CD4-positive, alpha-beta T cell treated with Interferon gamma for 1 hour (primary cell): ENCODE results near the gene BDKRB1.
A peak's percentile ranks its signal among the peaks of the same experiment; 100 is the strongest.

Experiments
- DNase-seq: peaks from one replicate; pipeline ENCODE4 v3.0.0-alpha.2; 2020

Gene BDKRB1

DNA sequence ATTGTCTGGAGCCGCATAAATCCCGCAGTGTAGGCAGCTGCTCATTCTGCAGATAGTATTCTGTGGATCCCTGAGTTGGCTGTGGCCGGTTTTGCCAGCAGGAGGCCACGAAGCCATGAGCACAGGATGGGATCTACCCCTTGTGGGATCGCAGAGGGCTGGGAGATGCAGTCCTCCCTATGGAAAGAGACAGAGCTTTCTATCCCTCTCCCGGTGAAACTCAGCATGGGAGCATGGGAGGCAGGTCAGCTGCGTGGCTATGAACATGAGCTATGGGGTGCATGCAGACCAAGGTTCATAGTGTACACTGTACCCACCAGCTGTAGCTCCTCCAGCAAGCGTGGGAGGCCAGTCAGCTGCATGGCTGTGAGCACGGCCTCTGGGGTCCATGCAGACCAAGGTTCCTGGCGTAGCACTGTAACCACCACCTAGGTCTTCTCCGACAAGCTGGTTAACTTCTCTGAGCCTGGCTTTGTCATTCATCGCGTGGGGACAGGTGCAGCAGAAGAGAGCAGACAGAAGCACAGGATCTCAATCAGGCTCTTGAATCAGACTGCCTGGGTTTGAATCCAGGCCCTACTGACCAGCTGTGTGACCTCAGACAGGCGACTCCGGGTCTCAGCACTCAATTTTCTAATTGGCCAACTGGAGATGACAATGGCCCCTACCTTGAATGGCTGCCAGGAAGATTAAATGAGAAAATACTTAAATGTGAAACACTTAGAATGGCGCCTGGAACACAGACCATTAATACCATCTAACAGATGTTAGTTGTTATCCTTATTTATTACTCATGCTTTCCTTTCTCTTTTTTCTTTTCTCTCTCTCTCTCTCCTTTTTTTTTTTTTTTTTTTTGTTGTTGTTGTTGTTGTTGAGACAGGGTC is 6.0 kb downstream of the BDKRB1 start:
- DNase-seq, result no peak

GRCh38 chr14:96263347-96264199 is 7.6 kb downstream of the BDKRB1 start:
- DNase-seq, result no peak

GRCh38 chr14:96264200-96264553 is 8.2 kb downstream of the BDKRB1 start:
- DNase-seq, result no peak

DNA sequence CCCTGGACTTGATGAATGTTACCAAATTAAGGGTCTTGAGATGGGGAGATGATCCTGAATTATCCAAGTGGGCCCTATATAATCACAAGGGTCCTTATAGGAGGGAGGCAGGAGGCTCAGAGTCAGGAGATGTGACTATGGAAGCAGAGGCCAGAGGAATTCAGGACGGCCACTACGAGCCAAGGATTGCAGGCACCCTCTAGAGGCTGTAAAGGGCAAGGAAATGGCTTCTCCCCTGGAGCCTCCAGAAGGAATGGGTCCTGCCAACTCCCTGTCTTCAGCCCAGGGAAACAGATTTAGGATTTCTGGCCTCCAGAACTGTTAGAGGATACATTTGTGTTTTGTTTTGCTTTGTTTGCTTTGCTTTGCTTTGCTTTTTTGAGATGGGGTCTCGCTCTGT is 8.8 kb downstream of the BDKRB1 start:
- no peak for DNase-seq

DNA sequence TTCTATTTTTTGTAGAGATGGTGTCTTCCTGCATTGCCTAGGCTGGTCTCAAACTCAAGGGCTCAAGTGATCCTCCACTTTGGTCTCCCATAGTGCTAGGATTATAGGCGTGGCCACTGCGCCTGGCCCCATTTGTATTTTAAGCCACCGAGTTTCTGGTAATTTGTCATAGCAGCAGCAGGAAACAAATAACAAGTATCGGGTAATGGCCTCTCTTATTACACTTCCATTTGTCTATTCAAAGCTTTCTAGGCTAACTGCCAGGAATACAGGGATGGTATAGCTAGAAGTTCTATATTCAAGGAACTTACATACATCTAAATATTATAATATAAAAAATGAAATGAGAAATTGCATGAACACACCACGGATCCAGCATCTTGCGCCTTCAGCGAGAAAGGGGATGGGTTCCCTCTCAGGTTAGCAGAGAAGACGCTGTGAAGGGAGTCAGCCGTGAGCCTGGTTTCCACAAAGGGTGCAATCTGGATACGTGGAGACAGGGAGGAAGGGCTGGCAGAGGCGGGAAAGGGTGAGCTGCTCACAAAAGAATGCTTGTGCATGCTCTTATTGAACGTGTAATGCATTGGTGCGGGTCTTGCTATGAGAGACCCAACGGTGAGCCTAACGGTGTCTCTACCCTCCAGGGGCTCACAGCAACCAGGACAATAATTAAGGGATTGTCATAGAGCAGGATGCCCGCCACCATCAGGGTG is 9.5 kb downstream of the BDKRB1 start:
- no peak for DNase-seq

- no peak for DNase-seq
Measured at GRCh38 chr14:96267336-96267735, 11.3 kb downstream of the BDKRB1 start.

DNA sequence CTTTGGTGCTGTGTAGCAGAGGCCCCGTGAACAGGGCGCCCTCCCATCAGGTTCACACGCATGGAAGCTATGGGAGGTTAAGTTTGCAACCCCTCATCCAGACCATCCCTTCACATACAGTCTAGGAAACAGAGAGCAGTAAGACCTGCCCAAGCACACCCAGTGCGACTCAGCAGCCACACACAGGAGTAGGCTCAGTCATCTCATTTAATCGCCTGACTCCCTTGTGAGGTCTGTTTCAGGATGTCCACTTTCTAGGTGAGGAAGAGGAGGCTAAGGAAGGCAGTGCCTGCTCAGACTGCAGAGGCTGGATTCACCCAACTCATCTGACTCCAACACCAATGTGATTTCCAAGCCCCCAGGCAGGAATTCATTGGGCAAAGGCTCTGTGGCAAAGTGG is 11.9 kb downstream of the BDKRB1 start:
- DNase-seq, result no peak

- DNase-seq, result no peak
Measured at GRCh38 chr14:96268431-96269358, 12.7 kb downstream of the BDKRB1 start.

DNA sequence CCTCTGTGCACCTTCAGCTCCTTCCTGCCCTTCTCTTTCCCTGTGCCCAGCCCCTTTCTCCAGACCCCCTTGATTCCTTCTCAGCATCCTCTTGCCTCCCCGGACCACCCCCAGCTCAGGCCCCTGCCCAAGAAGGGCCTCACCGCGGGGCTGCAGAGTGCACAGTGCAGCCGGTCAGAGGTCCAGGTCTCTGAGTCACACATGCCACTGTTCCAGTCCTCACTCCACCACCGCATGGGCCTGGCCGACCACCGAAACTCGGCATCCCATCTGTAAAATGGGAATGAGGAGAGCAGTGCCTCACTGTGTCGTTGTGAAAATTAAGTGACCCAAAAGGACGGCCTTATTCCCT is 13.3 kb downstream of the BDKRB1 start:
- no peak for DNase-seq

DNA sequence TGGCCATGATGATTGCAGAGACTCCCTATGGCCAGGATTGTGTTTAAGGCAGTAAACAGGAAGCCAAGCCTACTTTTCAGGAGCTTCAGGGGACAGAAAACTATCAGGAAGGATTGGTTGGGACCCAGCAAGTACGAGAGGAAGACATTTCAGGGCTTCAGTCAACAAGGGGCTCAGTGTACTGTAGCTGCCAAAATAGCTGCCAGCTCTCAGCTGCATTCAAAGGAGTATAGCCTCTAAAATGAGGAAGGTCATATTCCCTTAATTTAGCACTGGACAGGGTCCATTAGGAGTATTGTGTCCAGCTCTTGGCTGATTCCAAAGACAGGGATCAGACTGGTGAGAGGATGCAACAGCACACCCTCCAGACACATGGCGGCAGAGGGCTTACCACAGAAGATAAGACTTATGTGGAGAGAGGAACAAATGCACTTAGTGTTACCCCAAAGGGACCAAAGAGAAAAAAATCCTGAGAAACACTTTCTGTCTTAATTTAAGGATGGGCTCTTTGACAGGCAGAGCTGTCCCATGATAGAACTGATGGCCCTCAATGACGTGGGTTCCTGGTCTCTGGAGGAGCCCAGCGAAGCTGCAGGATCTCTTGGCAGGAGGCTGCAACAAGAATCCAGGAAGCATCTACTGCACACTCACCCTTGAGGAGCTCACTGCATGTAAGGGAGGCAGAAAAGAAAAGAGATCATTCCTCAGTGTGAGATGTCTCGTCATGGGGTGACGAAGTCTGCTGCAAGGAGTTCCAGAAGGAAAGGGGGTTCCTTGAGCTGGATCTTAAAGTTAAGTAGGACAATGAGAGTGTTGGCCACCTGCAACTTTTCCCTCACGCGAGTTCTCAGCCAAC is 14.8 kb downstream of the BDKRB1 start:
- DNase-seq, result no peak

- DNase-seq, result no peak
Measured at GRCh38 chr14:96271421-96271762, 15.4 kb downstream of the BDKRB1 start.

DNA sequence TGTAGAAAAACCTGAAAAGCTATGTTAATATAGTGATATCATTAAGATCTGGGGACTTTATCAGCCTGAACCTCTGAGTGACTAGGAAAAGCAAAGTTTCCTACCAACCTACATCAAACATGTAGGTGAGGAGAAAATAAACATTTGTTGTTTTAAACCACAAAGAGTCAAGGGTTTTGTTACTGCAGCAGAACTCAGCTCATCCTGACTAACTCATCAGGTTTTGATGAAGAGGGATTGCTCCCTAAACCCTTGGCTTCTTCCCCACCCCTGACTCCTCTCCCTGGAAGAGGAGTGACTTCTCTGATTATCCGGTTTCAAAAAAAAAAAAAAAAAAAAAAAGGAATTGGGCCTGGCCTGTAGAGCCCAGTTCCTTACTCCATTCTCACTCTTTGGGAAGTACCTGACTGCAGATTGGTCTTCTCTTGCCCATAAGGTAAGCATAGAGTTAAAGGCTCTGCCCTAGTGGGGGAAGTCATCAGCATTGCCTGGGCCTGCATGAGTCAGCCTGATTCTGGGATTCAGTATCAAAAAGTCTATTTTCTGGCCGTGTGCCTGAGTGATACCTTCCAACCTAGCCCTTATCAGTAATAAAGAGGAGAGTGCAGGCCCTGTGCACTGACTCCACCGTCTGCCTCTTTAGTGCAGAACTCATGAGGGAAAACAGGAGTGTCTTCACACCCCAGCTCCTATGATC is 16.9 kb downstream of the BDKRB1 start:
- no peak for DNase-seq

DNA sequence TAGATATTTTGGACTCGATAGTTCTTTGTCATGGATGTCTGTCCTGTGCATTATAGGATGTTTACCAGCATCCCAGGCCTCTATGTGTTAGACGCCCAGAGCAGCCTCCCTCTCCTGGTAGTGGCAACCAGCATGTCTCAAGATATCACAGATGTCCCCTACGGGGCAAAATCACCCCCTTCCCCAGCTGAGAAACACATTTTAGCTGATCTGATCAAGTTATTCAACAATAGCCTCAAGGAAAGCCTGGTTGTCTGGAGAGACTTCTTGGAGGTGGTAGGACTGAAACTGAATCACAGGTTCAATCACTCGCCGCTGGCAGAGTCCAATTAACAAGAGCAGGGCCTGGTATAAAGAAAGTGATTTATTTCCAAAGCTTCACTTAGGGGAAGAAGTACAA is 17.6 kb downstream of the BDKRB1 start:
- no peak for DNase-seq

DNA sequence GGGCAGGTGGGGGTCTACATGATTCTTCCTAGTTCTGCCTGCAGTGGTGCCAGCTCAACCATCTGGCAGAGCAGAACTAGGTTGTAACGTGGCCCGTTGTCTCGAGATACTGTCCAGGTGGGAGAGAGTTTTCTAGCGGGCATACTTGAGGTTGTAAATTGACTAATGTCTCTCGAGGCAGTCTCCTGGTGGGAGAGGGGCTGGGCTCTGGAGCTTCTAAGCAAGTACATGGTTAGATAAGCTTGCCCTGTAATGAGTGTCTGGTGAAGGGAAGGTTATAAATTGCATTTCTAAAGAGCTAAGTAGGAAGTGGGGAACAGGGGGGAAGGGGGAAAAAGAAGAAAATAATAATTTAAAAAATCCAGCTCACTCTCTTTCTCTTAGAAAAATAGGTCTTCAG is 18.1 kb downstream of the BDKRB1 start:
- no peak for DNase-seq

- DNase-seq, result no peak
Measured at GRCh38 chr14:96274543-96274942, 18.5 kb downstream of the BDKRB1 start.

DNA sequence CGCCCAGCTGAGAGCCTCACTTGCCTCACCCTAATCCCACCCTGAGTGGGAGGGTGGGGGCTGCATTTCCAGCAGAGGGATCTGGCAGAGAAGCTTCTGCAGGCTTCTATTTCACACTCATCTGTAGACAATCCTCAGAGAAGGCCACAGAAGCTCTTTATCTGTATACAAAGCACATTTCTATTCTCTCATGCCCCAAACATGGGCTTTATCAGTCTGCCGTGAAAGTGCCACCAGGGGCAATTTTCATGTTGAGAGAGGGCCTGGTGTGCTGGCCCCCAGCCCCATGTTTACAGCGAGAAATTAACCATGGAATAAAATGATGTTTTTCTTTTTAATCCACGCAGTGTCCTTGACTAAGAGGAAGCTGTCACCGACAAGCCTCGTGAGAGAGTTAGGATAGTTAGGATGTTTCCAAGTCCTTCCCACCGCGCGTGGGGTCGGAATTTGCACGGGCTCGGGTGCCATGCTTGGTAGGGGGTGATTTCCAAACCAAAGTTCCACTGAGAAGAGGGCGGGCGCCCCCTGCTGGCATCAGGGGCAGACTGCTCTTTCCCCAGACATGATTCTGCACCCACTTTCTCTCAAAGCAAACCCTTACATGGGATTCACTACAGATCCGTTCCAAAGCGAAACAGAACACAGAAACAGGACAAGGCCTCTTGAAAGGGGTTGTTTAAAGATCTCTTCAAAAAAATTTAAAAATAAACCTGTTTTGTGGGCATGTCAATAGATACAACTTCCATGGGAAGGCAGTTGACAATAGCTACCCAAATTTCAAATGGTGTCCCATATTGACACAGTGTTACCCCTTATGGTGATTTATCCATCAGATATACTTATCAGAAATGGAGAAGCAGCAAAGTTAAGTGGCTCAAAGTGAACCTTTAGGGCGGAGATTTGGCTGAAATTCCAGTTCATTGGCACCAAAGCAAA is 19.4 kb downstream of the BDKRB1 start:
- peak; percentile 25 for DNase-seq

GRCh38 chr14:96277890-96278289 is 21.9 kb downstream of the BDKRB1 start:
- no peak for DNase-seq

GRCh38 chr14:96279564-96279963 is 23.6 kb downstream of the BDKRB1 start:
- DNase-seq, result no peak

- DNase-seq, result no peak
Measured at GRCh38 chr14:96280104-96280503, 24.1 kb downstream of the BDKRB1 start.

DNA sequence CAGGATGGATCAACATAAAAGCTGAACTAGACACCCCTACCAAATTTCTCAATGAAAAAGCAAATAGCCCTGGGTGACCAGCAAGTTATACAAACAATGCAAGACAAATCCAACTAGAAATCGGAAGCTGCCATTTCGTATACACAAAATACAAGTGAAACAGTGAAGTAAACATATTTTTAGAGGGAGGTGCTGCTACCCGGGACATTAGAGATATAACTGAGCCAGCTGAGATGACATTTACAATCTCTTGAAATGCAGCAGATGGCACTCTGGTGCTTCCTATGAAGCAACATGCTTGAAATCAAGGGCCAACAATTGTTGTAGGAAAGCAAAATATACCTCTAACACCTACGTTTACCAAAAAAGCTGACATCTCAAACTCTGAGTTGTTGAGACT is 25.5 kb downstream of the BDKRB1 start:
- no peak for DNase-seq
